Smooth muscle cell (in vitro differentiated cells): ENCODE measurements around the gene TGFB1. TPM values are rescaled to one million over a fixed set of nuclear protein-coding genes. Genes with fewer than 3 reads are reported as not detected.

ENCODE experiments used
- DNase-seq: peaks from one replicate; lab custom pipeline; 2025; ENCODE audit not compliant: unreplicated experiment; lab: John Stamatoyannopoulos, UW
- H2AFZ ChIP-seq: fragments of 200-600 bp; sonication (generic); 2 replicates; pipeline ENCODE4 v1.6.0; 2016; ENCODE audit warnings: antibody characterized with exemption, low read depth, mild to moderate bottlenecking
- H3F3A ChIP-seq: fragments of 200-600 bp; sonication (generic); 2 replicates; pipeline ENCODE4 v1.6.0; 2017; ENCODE audit warnings: antibody characterized with exemption, low read depth
- H3K27ac ChIP-seq: fragments of 200-600 bp; sonication (generic); 2 replicates; pipeline ENCODE4 v1.5.1; 2016; ENCODE audit warnings: low read depth, mild to moderate bottlenecking
- H3K27me3 ChIP-seq: fragments of 200-600 bp; sonication (generic); 2 replicates; pipeline ENCODE4 v1.6.1; 2016; ENCODE audit warnings: low read depth, mild to moderate bottlenecking
- H3K36me3 ChIP-seq: fragments of 200-600 bp; sonication (generic); 2 replicates; pipeline ENCODE4 v1.5.1; 2016; ENCODE audit warnings: low read depth
- H3K4me1 ChIP-seq: fragments of 200-600 bp; sonication (generic); 2 replicates; pipeline ENCODE4 v1.5.1; 2016; ENCODE audit warnings: low read depth
- H3K4me2 ChIP-seq: fragments of 200-600 bp; sonication (generic); 2 replicates; pipeline ENCODE4 v1.6.0; 2016; ENCODE audit warnings: mild to moderate bottlenecking
- H3K4me3 ChIP-seq: fragments of 200-600 bp; sonication (generic); 2 replicates; pipeline ENCODE4 v1.5.1; 2016; ENCODE audit warnings: mild to moderate bottlenecking
- H3K79me2 ChIP-seq: fragments of 200-600 bp; sonication (generic); 2 replicates; pipeline ENCODE4 v1.6.0; 2016; ENCODE audit warnings: low read depth, mild to moderate bottlenecking
- H3K9ac ChIP-seq: fragments of 200-600 bp; sonication (generic); 2 replicates; pipeline ENCODE4 v1.6.0; 2016; ENCODE audit warnings: low read depth
- H3K9me3 ChIP-seq: fragments of 200-600 bp; sonication (generic); replicated peaks from 2 replicates; pipeline ENCODE4 v1.5.1; 2016; ENCODE audit warnings: low read depth
- H4K20me1 ChIP-seq: fragments of 200-600 bp; sonication (generic); 2 replicates; pipeline ENCODE4 v1.6.0; 2016; ENCODE audit warnings: low read depth
- WGBS: methylation state at CpG from one replicate; pipeline ENCODE4 v1.1.7; 2016; ENCODE audit warnings: low lambda C conversion rate; 5-methylcytosine and 5-hydroxymethylcytosine counted together
- polyA plus RNA-seq: library from polyadenylated mRNA; unstranded; fragments of >200 nt; fragmentation: Nextera tagmentation; extraction: Ambion mirVana; gene quantifications from 2 replicates; pipeline ENCODE4 v1.2.1, GENCODE V29; 2016
- small RNA-seq: library from RNA; depleted of rRNA; stranded (forward); fragments of <200 nt; gene quantifications from one replicate; pipeline ENCODE3, GENCODE V24; 2014
- total RNA-seq: library from RNA; depleted of rRNA; stranded (reverse); fragments of >200 nt; gene quantifications from 2 replicates; pipeline ENCODE4 v1.2.3, GENCODE V29; 2014
- TF ChIP-seq, protein P1 (sequence below): fragments of 200-600 bp; sonication (generic); IDR thresholded peaks from 2 replicates; pipeline ENCODE4 v1.5.1; 2017; ENCODE audit warnings: borderline replicate concordance, mild to moderate bottlenecking, antibody characterized with exemption; ENCODE audit not compliant: insufficient read depth, poor library complexity, severe bottlenecking

Gene TGFB1
- total and polyA plus RNA-seq, 2 experiments from 2014 or later, result 51.7 to 199 TPM

DNA sequence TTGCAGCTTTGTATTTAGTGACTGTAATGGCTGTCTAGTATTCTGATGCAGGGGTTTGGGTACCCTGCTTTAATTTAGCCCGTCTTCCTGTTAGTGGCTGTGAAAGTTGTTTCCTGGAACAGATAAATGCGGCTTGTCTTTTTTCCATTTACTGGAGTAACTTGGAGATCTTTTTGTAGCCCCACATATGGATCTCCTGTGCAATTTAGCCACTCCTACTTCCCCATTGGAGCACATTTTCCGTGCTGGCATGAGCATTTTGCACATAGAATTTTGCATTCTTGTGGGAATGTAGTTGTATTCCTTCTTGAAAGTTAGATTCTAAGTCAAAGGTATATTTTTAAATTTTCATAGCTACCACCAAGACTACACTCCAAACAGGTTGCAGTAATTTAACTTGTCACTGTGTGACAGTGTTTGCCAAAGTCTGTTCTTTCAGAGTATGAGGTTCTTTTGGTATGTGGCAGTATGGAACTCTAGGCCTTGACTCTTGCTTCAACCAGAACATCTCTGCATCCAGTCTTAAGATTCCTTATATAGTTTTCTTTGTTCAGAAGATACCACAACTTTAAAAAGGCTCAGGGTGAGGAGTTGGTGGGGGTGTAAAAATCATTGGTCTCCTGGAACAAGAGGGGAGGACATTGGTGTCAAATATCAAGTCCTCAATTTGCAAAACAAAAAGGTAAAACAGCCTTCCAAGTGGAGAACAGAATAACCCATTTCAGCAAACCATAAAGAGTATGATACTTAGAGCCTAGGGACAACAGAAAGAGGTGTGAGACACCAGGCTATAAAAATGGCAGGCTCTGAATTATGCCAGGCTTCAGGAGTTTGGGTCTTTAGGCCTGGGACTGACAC is 64.8 kb downstream of the TGFB1 start:
- Histone ChIP-seq H3K9ac (no peak overlapping the region), H3K4me2 (no peak overlapping the region), H3K27ac (no peak overlapping the region), H4K20me1 (peaks cover 52% of the 10 kb centered on the region), H3F3A (peaks cover 2% of the 10 kb centered on the region), H3K36me3 (peaks cover 33% of the 10 kb centered on the region), H3K9me3 (no peaks in the 10 kb centered on the region), H3K4me1 (no peaks in the 10 kb centered on the region), H3K79me2 (peaks cover 20% of the 10 kb centered on the region), H3K4me3 (no peak overlapping the region), H3K27me3 (no peaks in the 10 kb centered on the region), H2AFZ (no peak overlapping the region)
- TF ChIP-seq, protein P1, sequence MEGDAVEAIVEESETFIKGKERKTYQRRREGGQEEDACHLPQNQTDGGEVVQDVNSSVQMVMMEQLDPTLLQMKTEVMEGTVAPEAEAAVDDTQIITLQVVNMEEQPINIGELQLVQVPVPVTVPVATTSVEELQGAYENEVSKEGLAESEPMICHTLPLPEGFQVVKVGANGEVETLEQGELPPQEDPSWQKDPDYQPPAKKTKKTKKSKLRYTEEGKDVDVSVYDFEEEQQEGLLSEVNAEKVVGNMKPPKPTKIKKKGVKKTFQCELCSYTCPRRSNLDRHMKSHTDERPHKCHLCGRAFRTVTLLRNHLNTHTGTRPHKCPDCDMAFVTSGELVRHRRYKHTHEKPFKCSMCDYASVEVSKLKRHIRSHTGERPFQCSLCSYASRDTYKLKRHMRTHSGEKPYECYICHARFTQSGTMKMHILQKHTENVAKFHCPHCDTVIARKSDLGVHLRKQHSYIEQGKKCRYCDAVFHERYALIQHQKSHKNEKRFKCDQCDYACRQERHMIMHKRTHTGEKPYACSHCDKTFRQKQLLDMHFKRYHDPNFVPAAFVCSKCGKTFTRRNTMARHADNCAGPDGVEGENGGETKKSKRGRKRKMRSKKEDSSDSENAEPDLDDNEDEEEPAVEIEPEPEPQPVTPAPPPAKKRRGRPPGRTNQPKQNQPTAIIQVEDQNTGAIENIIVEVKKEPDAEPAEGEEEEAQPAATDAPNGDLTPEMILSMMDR, result no peak
- DNase-seq, result no peak
- 90% methylated on average over 3 of the region's 3 CpGs for WGBS

Small RNA genes within 50 kb of the gene (small RNA-seq; reads per million reads assigned to genes)
- gene RN7SL34P, result 0.08 reads per million

Other genes with a start within 250 kb of the TGFB1 start
- gene CYP2F1, start 239.5 kb downstream of the TGFB1 start, total RNA-seq, result not detected in 2 replicates
- gene CYP2F1, start 239.5 kb downstream of the TGFB1 start, polyA plus RNA-seq, result 0.11 TPM in 1 of 2 replicates, not detected in the other
- 0.18 and 0.63 TPM in 2 replicates for gene CYP2S1, start 160.7 kb downstream of the TGFB1 start, total RNA-seq
- 1.8 and 6.1 TPM in 2 replicates for gene CYP2S1, start 160.7 kb downstream of the TGFB1 start, polyA plus RNA-seq
- 71.2 and 76.8 TPM in 2 replicates for gene AXL, start 134.7 kb downstream of the TGFB1 start, total RNA-seq
- gene AXL, start 134.7 kb downstream of the TGFB1 start, polyA plus RNA-seq, result 16.9 and 27.0 TPM in 2 replicates
- gene HNRNPUL1, start 89.5 kb downstream of the TGFB1 start, total RNA-seq, result 78.6 and 101 TPM in 2 replicates
- 121 and 125 TPM in 2 replicates for gene HNRNPUL1, start 89.5 kb downstream of the TGFB1 start, polyA plus RNA-seq
- 3.0 and 7.5 TPM in 2 replicates for gene CCDC97, start 43.8 kb downstream of the TGFB1 start, total RNA-seq
- 15.3 and 18.2 TPM in 2 replicates for gene CCDC97, start 43.8 kb downstream of the TGFB1 start, polyA plus RNA-seq
- gene B9D2, start 10.2 kb upstream of the TGFB1 start, total RNA-seq, result 1.6 and 2.1 TPM in 2 replicates
- gene B9D2, start 10.2 kb upstream of the TGFB1 start, polyA plus RNA-seq, result 12.2 and 13.9 TPM in 2 replicates
- 11.0 and 19.2 TPM in 2 replicates for gene TMEM91, start 22.6 kb upstream of the TGFB1 start, total RNA-seq
- gene TMEM91, start 22.6 kb upstream of the TGFB1 start, polyA plus RNA-seq, result 24.3 and 25.6 TPM in 2 replicates
- gene EXOSC5, start 43.4 kb upstream of the TGFB1 start, total RNA-seq, result 5.4 and 5.6 TPM in 2 replicates
- gene EXOSC5, start 43.4 kb upstream of the TGFB1 start, polyA plus RNA-seq, result 19.5 and 22.1 TPM in 2 replicates
- 24.6 and 30.3 TPM in 2 replicates for gene BCKDHA, start 43.9 kb upstream of the TGFB1 start, total RNA-seq
- 47.9 and 53.9 TPM in 2 replicates for gene BCKDHA, start 43.9 kb upstream of the TGFB1 start, polyA plus RNA-seq
- 0.85 TPM in 2 replicates for gene B3GNT8, start 73.5 kb upstream of the TGFB1 start, total RNA-seq
- gene B3GNT8, start 73.5 kb upstream of the TGFB1 start, polyA plus RNA-seq, result 1.7 and 3.0 TPM in 2 replicates
- gene DMAC2, start 86.0 kb upstream of the TGFB1 start, total RNA-seq, result 40.3 and 48.3 TPM in 2 replicates
- gene DMAC2, start 86.0 kb upstream of the TGFB1 start, polyA plus RNA-seq, result 65.8 and 69.2 TPM in 2 replicates
- gene ERICH4, start 89.2 kb upstream of the TGFB1 start, total RNA-seq, result not detected in 2 replicates
- gene ERICH4, start 89.2 kb upstream of the TGFB1 start, polyA plus RNA-seq, result not detected in 2 replicates
- gene CEACAM21, start 222.2 kb upstream of the TGFB1 start, total RNA-seq, result not detected in 2 replicates
- not detected in 2 replicates for gene CEACAM21, start 222.2 kb upstream of the TGFB1 start, polyA plus RNA-seq